GM21737 (cell line): Measurements from ENCODE around the gene MAP1LC3A.
"Not testable (repeated sequence)": the region's sequence is repeated elsewhere in the genome, so short reads cannot be mapped to it uniquely, and the experiment has no call there.

Source experiments
- ATAC-seq: cut with Tn5 transposase; IDR thresholded peaks from one replicate; pipeline ENCODE4 v1.9.1; 2021; ENCODE audit warnings: mild to moderate bottlenecking, moderate library complexity; ENCODE audit not compliant: unreplicated experiment

MAP1LC3A gene

GRCh38 chr20:34558320-34559218 is at the start of gene MAP1LC3A:
TSS of gene MAP1LC3A (plus strand) at chr20:34558718. CDS start at chr20:34558869, 151 bp downstream.
- ATAC-seq = no peak

- no peak for ATAC-seq
These were observed 47.9 kb upstream of the MAP1LC3A start for GRCh38 chr20:34510575-34510974.

GRCh38 chr20:34511891-34512265 is 46.6 kb upstream of the MAP1LC3A start:
- ATAC-seq = no peak

- no peak for ATAC-seq
These were observed 46.1 kb upstream of the MAP1LC3A start for GRCh38 chr20:34512266-34512954.

- ATAC-seq = no peak
These were observed 45.5 kb upstream of the MAP1LC3A start for GRCh38 chr20:34512955-34513419.

GRCh38 chr20:34514034-34514433 is 44.5 kb upstream of the MAP1LC3A start:
- ATAC-seq = not testable (repeated sequence)

GRCh38 chr20:34514897-34515483 is 43.5 kb upstream of the MAP1LC3A start:
- ATAC-seq = no peak

- peak; percentile 49 for ATAC-seq
These were observed 42.9 kb upstream of the MAP1LC3A start for GRCh38 chr20:34515484-34516246.

GRCh38 chr20:34516247-34517113 is 42.0 kb upstream of the MAP1LC3A start, which contains the start of gene DYNLRB1:
TSS of gene DYNLRB1 (plus strand) at chr20:34516422. CDS start at chr20:34516459, 37 bp downstream.
- peak; percentile 57 for ATAC-seq

GRCh38 chr20:34517114-34517505 is 41.4 kb upstream of the MAP1LC3A start:
- ATAC-seq = no peak

GRCh38 chr20:34518863-34519262 is 39.7 kb upstream of the MAP1LC3A start:
- ATAC-seq = not testable (repeated sequence)

- not testable (repeated sequence) for ATAC-seq
These were observed 38.7 kb upstream of the MAP1LC3A start for GRCh38 chr20:34519841-34520240.

- ATAC-seq = no peak
These were observed 35.3 kb upstream of the MAP1LC3A start for GRCh38 chr20:34522969-34523871.

- ATAC-seq = no peak
These were observed 34.1 kb upstream of the MAP1LC3A start for GRCh38 chr20:34524426-34524825.

- no peak for ATAC-seq
These were observed 33.2 kb upstream of the MAP1LC3A start for GRCh38 chr20:34525342-34525708.

- no peak for ATAC-seq
These were observed 32.7 kb upstream of the MAP1LC3A start for GRCh38 chr20:34525709-34526416.

- no peak for ATAC-seq
These were observed 32.1 kb upstream of the MAP1LC3A start for GRCh38 chr20:34526466-34526865.

GRCh38 chr20:34527016-34527415 is 31.5 kb upstream of the MAP1LC3A start:
- ATAC-seq = no peak
